Cerebellar nuclear complex (tissue), 1 donor: ENCODE data around the gene LBP.
"Not testable (repeated sequence)": the region's sequence is repeated elsewhere in the genome, so short reads cannot be mapped to it uniquely, and the experiment has no call there.

Source experiments
- DNase-seq, 2 experiments: peaks; one replicate each; lab custom pipeline; 2025; lab: John Stamatoyannopoulos, UW

Gene LBP

GRCh38 chr20:38349856-38350255 lies 3.6 kb downstream of the LBP start:
- DNase-seq = no peak

- no peak for DNase-seq
Observed at GRCh38 chr20:38350879-38351775, 4.8 kb downstream of the LBP start.

- DNase-seq = no peak
Observed at GRCh38 chr20:38353316-38353715, 7.0 kb downstream of the LBP start.

- no peak for DNase-seq
Observed at GRCh38 chr20:38354227-38354626, 7.9 kb downstream of the LBP start.

DNA sequence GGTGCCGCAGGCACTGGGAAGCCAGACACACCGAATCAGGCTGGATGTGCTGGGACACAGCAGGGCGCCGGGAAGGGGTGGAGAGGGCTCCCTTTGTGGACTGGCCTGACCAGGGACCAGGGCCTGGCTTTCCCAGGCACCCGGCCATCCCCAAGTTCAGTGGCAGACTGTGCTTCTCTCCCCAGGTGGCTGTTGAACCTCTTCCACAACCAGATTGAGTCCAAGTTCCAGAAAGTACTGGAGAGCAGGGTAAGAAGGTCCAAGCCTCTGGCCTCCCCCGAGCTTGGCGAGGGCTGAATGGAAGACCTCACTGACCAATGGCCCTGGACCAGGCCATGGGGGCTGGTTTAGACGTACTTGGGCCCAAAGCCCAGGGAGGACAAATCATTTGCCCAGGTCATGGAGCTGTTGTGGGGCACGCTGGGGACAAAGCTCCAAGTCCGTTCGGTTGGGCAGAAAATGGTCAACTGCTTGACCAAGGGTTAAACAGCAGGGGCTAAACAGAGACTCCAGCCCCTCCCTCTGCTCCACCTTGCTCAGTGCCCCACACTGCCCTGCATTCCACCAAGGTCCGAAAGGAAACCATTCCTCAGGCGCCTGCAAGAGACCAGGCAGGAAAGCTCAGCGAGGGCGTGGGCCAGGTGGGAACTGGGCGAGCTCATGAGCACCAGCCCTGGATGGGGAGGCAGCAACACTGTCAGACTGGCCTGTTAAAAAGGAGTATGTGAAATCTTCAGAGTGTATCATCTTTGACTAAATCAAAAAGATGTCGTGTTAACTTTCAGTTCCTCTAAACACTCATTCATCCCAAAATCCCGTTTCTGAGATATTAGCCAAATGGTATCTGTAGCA lies 9.1 kb downstream of the LBP start:
- DNase-seq = no peak

DNA sequence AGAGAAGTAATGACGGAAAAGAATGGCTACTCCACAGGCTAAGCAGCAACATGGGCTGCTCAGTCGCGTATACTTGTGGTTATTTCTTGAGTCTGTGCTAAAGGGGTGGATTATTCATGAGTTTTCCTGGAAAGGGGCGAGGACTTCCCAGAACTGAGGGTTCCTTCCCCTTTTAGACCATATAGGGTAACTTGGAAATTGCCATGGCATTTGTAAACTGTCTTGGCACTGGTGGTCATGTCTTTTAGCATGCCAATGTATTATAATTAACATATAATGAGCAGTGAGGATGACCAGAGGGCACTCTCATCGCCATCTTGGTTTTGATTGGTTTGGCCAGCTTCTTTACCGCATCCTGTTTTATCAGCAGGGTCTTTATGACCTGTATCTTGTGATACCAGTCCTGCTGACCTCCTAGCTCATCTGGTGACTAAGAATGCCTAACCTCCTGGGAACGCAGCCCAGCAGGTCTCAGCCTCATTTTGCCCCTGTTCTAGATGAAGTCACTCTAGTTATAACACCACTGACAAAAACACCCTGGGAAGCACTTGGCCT lies 11.4 kb downstream of the LBP start:
- DNase-seq = no peak

DNA sequence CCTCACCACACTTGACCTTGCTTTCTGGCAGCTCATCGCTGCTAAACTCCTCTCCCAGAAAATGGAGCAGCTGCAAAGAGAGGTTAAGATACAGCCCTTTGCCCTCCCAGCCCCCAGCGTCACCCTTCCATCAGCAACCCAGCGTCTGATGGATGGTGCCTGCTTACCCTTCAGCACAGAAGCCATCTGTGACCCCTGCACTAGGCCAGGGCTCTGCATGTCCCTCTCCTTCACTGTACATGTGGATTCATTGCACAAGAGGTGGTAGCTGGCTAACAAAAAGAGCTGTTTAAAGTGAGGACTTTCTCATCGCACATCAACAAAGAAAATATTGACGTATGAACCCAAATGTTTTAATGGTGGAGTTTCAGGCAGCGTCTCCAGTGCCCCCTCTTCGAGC lies 12.3 kb downstream of the LBP start:
- no peak for DNase-seq

GRCh38 chr20:38363004-38363747 lies 16.9 kb downstream of the LBP start:
- no peak for DNase-seq

DNA sequence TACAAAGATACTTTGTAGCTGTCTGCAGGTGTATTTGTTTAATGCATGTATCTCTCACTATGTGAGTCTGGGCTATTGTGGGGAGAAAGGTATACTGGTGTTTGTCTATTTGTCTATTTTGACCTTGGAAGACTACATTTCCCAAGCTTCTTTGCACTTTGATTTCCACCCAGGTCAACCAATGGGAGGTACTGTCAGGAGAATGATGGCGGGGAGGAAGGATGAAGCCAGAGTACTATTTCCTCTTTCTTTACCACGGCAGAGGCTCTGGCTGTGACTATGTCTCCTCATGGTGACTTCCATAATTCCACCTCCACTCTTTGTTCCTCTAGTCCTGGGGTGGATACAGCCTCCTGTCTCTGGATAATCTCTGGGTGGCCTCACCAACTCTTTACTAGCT lies 23.1 kb downstream of the LBP start:
- DNase-seq = no peak

DNA sequence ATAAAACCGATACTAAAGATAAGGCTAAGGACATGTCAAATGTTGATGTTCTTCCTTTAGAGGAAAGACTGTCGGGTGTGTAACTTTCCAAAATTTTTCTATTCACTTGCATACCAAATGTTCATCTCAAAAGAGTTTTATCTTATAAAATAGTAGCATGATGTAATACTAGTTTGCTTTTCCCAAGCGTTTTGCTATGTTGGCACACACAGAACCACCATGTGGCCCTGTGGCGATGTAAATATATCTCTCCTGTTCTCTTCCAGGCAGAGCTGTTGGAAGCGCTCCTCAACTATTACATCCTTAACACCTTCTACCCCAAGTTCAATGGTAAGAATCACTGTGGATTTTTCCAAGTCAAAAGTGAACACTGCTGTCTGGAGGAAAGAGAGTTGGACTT lies 26.5 kb downstream of the LBP start:
- no peak for DNase-seq

DNA sequence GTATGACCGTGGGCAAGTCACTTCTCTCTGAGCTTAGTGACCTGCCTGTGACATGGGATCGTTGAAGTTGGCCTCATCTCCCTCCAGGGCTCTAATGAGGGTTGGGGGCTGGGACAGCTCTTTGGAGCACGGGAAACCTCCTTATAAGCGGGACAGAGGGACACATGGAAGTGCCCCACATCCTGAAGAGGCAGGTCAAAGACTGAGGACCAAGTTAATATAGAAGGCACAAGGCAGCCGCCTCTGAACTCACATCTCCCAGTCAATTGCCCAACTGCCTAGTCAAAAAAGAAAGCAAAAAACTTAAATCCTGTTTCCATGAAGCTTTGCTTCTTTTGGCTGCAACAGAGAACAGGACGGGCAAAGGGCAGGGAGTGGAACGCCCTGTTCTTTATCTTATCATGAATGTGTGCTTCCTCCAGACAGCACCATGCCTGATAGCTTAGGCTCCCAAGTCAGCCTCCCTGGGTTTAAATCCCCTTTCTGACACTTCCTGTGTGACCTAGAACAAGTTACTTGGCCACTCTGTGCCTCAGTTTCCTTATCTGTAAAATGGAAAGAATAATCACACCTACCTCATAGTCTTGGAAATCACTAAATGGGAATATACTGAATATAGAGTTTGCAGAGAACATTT lies 27.1 kb downstream of the LBP start:
- no peak for DNase-seq

DNA sequence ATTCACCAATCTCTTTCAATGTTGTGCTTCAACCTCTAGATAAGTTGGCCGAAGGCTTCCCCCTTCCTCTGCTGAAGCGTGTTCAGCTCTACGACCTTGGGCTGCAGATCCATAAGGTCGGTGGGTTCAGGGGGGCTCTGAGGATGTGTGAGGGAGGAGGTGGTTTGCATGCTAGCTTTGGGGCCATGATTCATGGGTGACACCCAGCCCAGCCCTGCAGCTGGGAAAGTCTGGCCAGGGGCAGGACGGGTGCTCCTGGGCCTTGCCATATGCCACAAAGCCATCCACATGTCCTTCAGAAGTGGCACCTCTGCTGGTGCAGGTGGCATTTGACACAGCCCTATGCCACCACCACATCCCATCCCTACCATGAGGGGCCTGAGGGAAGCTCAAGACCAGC lies 27.6 kb downstream of the LBP start:
- DNase-seq = no peak

GRCh38 chr20:38377039-38377685 lies 30.9 kb downstream of the LBP start:
- no peak for DNase-seq

DNA sequence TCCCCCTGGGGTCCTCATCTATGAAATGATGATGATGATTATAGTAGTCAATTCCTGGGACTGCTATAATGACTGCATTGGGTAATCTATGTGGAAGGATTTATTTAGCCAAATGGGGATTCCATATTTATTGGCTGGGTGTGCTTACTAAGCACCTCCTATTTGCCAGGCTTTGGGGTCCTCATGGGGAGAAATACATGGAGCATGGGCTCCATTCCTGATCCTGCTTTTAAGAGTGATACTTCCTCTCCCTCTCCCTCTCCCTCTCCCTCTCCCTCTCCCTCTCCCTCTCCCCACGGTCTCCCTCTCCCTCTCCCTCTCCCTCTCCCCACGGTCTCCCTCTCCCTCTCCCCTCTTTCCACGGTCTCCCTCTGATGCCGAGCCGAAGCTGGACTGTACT lies 31.6 kb downstream of the LBP start:
- DNase-seq = not testable (repeated sequence)

DNA sequence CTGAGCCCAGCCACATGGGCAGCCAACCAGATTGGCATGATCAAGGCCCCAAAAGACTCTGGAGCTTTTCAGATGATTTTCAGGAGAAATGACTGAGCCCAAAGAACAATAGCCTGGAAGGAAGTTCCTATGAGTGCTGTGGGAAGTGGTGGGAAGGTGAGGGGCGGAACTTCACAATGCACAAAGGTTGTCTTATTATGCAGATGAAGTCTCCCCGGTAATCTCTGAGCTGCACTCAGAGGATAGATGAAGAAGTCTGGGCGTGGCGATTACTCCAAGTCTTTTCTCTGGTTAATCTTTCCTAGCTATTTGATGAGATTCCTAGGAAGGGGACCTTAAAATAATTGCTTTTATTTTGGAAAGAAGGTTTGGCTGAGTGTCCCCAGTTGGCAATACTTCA lies 36.9 kb downstream of the LBP start:
- DNase-seq = no peak

- DNase-seq = no peak
Observed at GRCh38 chr20:38386004-38386403, 39.7 kb downstream of the LBP start.

DNA sequence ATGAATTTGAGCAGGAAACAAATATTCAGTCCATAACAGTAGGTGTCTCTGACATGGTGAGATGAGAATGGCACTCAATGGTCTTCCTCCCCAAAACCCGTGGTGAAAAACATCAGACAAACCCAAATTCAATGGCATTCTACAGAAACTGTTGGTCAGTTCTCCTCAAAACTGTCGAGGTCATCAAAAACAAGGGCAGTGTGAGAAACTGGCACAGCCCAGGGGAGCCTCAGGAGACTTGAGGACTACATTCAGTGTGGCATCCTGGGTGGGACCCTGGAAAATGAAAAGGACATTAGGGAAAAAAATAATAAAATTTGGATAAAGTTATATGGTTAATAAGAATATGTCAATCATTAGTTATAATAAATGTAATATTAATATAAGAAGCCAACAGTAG lies 40.6 kb downstream of the LBP start:
- DNase-seq = no peak

- no peak for DNase-seq
Observed at GRCh38 chr20:38387953-38388352, 41.7 kb downstream of the LBP start.

DNA sequence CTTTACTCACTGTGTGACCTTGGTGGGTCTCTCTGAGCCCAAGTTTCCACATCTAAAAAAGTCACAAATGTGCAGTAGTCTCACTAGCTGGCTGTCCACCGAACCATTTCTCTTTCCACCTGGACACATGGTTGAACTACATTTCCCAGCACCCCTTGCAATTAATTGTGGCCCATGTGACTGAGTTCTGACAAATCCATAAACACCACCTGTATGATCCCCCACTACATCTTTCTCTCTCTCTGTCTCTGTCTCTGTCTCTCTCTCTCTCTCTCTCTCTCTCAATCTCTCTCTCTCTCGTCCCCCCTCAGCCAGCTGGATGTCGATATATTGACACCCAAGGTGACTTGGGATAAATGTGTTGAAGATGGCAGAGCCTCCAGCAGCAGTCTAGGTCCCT lies 46.1 kb downstream of the LBP start:
- no peak for DNase-seq

GRCh38 chr20:38393259-38393658 lies 47.0 kb downstream of the LBP start:
- no peak for DNase-seq

- no peak for DNase-seq
Observed at GRCh38 chr20:38395165-38395564, 48.9 kb downstream of the LBP start.
